Right lobe of liver (tissue), 4 donors: Measurements from ENCODE around the gene LANCL2.

Experiments used
- CTCF ChIP-seq, 4 donors: fragments of 200-600 bp in 3 of 4; fragments of 450-650 bp in 1 of 4; IDR thresholded peaks; one replicate each; pipeline versions ENCODE4 v1.5.1 to v1.8.0; 2016 to 2022; ENCODE audit warnings: antibody characterized with exemption in 4 of 4, mild to moderate bottlenecking in 2 of 4
- POLR2A ChIP-seq: fragments of 450-650 bp; IDR thresholded peaks from one replicate; pipeline ENCODE4 v1.6.1; 2017; ENCODE audit warnings: antibody characterized with exemption, mild to moderate bottlenecking
- donor health status: DM: no; HTN: no; CAD: no.
- donor health status: DM: no; HTN: no; CAD: no.
- donor health status: DM: no; HTN: yes; CAD: no.

GRCh38 chr7:55326081-55326835 lies 38.9 kb upstream of the LANCL2 start:
- TF ChIP-seq CTCF (IDR thresholded peaks at IDR 0.05) (no peak), POLR2A (no peak)
